Measurements from ENCODE around the gene MSRB2. TPM values are rescaled to one million over a fixed set of nuclear protein-coding genes. Genes with fewer than 3 reads are reported as not detected.
A peak's percentile ranks its signal among the peaks of the same experiment; 100 is the strongest.
"Not testable (repeated sequence)": the region's sequence is repeated elsewhere in the genome, so short reads cannot be mapped to it uniquely, and the experiment has no call there.

MSRB2 gene
- total and polyA plus RNA-seq, 5 experiments from 2014 or later, result 6.1 to 12.3 (median 11.3) TPM

- ATAC-seq, result no peak
- Mint-ChIP-seq H3K27ac (no peak overlapping the region), H3K27me3 (peaks cover 5 to 17% (median 10%) of the 10 kb centered on the region in 5 donors), H3K9me3 (peaks cover 0 to 25% (median 10%) of the 10 kb centered on the region in 9 donors), H3K4me1 (peaks cover 0 to 3% (median 1%) of the 10 kb centered on the region in 4 donors), H3K36me3 (peaks cover 0 to 11% (median 0%) of the 10 kb centered on the region in 3 donors), H3K4me3 (no peak overlapping the region)
- DNase-seq, result no peak
- POLR2A ChIA-PET, result no interaction called here
Observed at GRCh38 chr10:23063045-23063972, 32.1 kb upstream of the MSRB2 start.

- DNase-seq, result no peak
- peaks cover 0 to 18% (median 5%) of the 10 kb centered on the region in 9 donors for H3K9me3 Mint-ChIP-seq
- POLR2A ChIA-PET, result no interaction called here
Observed at GRCh38 chr10:23063973-23064812, 31.2 kb upstream of the MSRB2 start.

GRCh38 chr10:23064813-23065114 lies 30.6 kb upstream of the MSRB2 start:
- H3K4me3 Mint-ChIP-seq, POLR2A ChIA-PET, ATAC-seq, H3K27ac Mint-ChIP-seq, DNase-seq, H3K36me3 Mint-ChIP-seq, H3K4me1 Mint-ChIP-seq: not testable (repeated sequence)
- peaks cover 0 to 12% (median 2%) of the 10 kb centered on the region in 9 donors for H3K9me3 Mint-ChIP-seq
- H3K27me3 Mint-ChIP-seq, result peaks cover 5 to 21% (median 10%) of the 10 kb centered on the region in 5 donors

More at GRCh38 chr10:23063973-23064812, 31.2 kb upstream of the MSRB2 start:
- Mint-ChIP-seq H3K4me3 (no peak overlapping the region), H3K27me3 (peaks cover 5 to 21% (median 10%) of the 10 kb centered on the region in 5 donors), H3K36me3 (peaks cover 0 to 3% (median 0%) of the 10 kb centered on the region in 3 donors), H3K27ac (no peak overlapping the region), H3K4me1 (peaks cover 0 to 5% (median 2%) of the 10 kb centered on the region in 4 donors)
- no peak for ATAC-seq

GRCh38 chr10:23065181-23065948 lies 30.0 kb upstream of the MSRB2 start:
- Mint-ChIP-seq H3K27me3 (peaks cover 5 to 21% (median 10%) of the 10 kb centered on the region in 5 donors), H3K4me1 (peaks cover 0 to 5% (median 2%) of the 10 kb centered on the region in 4 donors), H3K36me3 (no peaks in the 10 kb centered on the region), H3K9me3 (peaks cover 0 to 6% (median 0%) of the 10 kb centered on the region in 9 donors), H3K27ac (peak overlapping the region in 1 of 10 donors; percentile 29), H3K4me3 (no peak overlapping the region)
- POLR2A ChIA-PET, result no interaction called here
- DNase-seq (no peak), ATAC-seq (no peak)

DNA sequence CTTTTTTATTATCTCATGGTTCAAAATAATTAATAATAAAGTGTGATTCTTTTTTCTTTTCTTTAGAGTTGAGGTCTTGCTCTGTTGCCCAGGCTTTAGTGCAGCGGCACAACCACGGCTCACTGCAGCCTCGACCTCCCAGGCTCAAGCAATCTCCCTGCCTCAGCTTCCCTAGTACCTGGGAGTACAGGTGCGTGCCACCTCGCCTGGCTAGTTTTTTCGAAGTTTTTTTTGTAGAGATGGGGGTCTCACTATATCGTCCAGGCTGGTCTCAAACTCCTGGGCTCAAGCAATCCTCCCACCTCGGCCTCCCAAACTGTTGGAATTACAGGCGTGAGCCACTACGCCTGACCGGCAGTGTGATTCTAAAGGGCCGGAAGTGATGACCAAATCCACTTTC lies 28.0 kb upstream of the MSRB2 start:
- H3K9me3 Mint-ChIP-seq, result no peaks in the 10 kb centered on the region
- no peak overlapping the region for H3K4me3 Mint-ChIP-seq
- POLR2A ChIA-PET, result no interaction called here

GRCh38 chr10:23067939-23068775 lies 27.2 kb upstream of the MSRB2 start:
- Mint-ChIP-seq H3K4me1 (peaks cover 0 to 5% (median 2%) of the 10 kb centered on the region in 4 donors), H3K27ac (peak overlapping the region in 4 of 10 donors; percentile 12 to 67 (median 34)), H3K9me3 (no peaks in the 10 kb centered on the region)

More for the DNA sequence above, 28.0 kb upstream of the MSRB2 start:
- peaks cover 5 to 21% (median 9%) of the 10 kb centered on the region in 5 donors for H3K27me3 Mint-ChIP-seq
- ATAC-seq (no peak), DNase-seq (no peak)
- no peaks in the 10 kb centered on the region for H3K36me3 Mint-ChIP-seq
- H3K27ac Mint-ChIP-seq, result peak overlapping the region in 1 of 10 donors; percentile 15
- peaks cover 0 to 5% (median 2%) of the 10 kb centered on the region in 4 donors for H3K4me1 Mint-ChIP-seq

DNA sequence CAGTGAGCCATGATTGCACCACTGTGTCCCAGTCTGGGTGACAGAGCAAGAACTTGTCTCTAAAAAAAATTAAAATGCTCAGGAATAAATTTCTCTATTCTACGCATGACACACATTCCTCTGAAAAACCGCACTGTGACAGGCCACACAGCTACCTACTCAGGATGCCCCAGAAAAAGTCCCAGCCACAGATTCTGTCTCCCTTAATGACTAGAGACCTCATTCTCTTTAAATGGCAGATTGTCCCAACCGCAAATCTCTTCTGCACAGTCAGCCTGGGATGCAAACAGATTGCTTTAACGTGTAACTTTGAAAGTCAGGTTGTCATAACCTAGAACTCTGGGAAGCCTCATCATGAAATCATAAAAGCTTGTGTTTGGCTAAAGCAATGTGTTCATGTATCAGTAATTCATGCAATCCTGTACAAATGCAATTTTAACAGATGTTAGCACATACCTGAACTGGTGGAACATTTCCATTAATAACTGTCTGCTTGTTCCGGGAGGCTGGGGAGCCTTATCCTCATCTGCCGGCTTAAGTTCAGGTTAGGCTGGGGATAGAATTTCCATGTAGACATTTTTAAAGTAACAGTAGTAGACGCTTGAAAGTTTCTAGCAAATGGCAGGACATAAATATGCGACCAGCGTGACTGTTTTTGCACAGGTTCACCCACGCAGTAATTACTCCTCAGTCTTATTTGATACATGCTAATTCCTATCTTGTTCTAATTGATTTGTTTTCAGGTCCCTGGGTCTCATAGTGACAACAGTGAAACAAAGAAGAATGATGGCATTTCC lies 26.2 kb upstream of the MSRB2 start:
- no peak for DNase-seq
- no peak overlapping the region for H3K4me3 Mint-ChIP-seq
- H3K4me1 Mint-ChIP-seq, result peaks cover 0 to 5% (median 2%) of the 10 kb centered on the region in 4 donors
- POLR2A ChIA-PET, result no interaction called here
- no peaks in the 10 kb centered on the region for H3K9me3 Mint-ChIP-seq
- no peak for ATAC-seq
- no peak overlapping the region for H3K27ac Mint-ChIP-seq
- no peaks in the 10 kb centered on the region for H3K36me3 Mint-ChIP-seq
- H3K27me3 Mint-ChIP-seq, result peaks cover 3 to 14% (median 11%) of the 10 kb centered on the region in 5 donors

More at GRCh38 chr10:23067939-23068775, 27.2 kb upstream of the MSRB2 start:
- no peak for ATAC-seq
- POLR2A ChIA-PET, result no interaction called here
- Mint-ChIP-seq H3K36me3 (no peaks in the 10 kb centered on the region), H3K27me3 (peaks cover 7 to 20% (median 9%) of the 10 kb centered on the region in 5 donors), H3K4me3 (no peak overlapping the region)
- DNase-seq, result peak; percentile 27 to 79 (median 50)

- H3K27ac Mint-ChIP-seq, H3K4me1 Mint-ChIP-seq, POLR2A ChIA-PET: not testable (repeated sequence)
Observed at GRCh38 chr10:23070092-23070912, 25.1 kb upstream of the MSRB2 start.

GRCh38 chr10:23070913-23071218 lies 24.5 kb upstream of the MSRB2 start:
- H3K27me3 Mint-ChIP-seq, result peaks cover 6 to 17% (median 11%) of the 10 kb centered on the region in 5 donors
- H3K9me3 Mint-ChIP-seq, result no peaks in the 10 kb centered on the region
- no peak overlapping the region for H3K27ac Mint-ChIP-seq
- H3K4me1 Mint-ChIP-seq, result peaks cover 0 to 5% (median 2%) of the 10 kb centered on the region in 4 donors
- no peaks in the 10 kb centered on the region for H3K36me3 Mint-ChIP-seq
- H3K4me3 Mint-ChIP-seq, result no peak overlapping the region
- POLR2A ChIA-PET, result no interaction called here
- ATAC-seq (no peak), DNase-seq (no peak)

More at GRCh38 chr10:23070092-23070912, 25.1 kb upstream of the MSRB2 start:
- H3K36me3 Mint-ChIP-seq, ATAC-seq, DNase-seq, H3K9me3 Mint-ChIP-seq, H3K4me3 Mint-ChIP-seq: not testable (repeated sequence)
- peaks cover 6 to 14% (median 11%) of the 10 kb centered on the region in 5 donors for H3K27me3 Mint-ChIP-seq

DNA sequence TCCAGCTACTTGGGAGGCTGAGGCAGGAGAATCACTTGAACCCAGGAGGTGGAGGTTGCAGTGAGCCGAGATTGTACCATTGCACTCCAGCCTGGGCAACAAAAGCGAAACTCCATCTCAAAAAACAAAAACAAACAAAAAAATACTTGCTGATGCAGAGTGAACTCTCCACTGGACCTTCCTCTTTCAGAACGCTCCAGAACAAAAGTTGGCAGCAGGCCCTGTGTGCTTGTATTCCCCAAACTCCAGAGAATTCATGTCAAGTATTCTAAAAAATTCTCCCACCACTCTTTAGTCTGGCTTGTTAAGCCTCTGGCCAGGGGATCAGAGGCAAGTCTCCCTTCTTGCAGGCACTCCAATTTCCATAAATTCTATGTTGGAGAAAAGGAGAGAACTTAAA lies 22.8 kb upstream of the MSRB2 start:
- POLR2A ChIA-PET, DNase-seq, H3K4me3 Mint-ChIP-seq, H3K36me3 Mint-ChIP-seq, H3K9me3 Mint-ChIP-seq, H3K4me1 Mint-ChIP-seq, ATAC-seq, H3K27ac Mint-ChIP-seq: not testable (repeated sequence)
- H3K27me3 Mint-ChIP-seq, result peaks cover 6 to 26% (median 23%) of the 10 kb centered on the region in 5 donors
